H1 (cell line): Measurements from ENCODE around the gene TTC9.
A peak's percentile ranks its signal among the peaks of the same experiment; 100 is the strongest.

ENCODE experiments used
- ATF2 ChIP-seq: IDR thresholded peaks from 2 replicates; pipeline ENCODE4 v1.6.1; 2012; ENCODE audit warnings: low read length, inconsistent platforms
- EZH2 ChIP-seq: fragments of 200-600 bp; sonication (generic); IDR thresholded peaks from 2 replicates; pipeline ENCODE4 v1.7.1; 2012; ENCODE audit warnings: low read depth, mild to moderate bottlenecking, moderate library complexity, low read length, inconsistent platforms; ENCODE audit not compliant: severe bottlenecking
- JUND ChIP-seq: IDR thresholded peaks from 2 replicates; pipeline ENCODE4 v1.6.1; 2011; ENCODE audit warnings: mild to moderate bottlenecking, improper control_type of control experiment, low read length
- POLR2A ChIP-seq, 2 experiments: IDR thresholded peaks; 1 replicate in 1 of 2; 2 replicates in 1 of 2; pipeline ENCODE4 v1.6.1; 2011; ENCODE audit warnings: low read depth in 2 of 2, low read length in 2 of 2, mild to moderate bottlenecking in 2 of 2; ENCODE audit errors: control extremely low read depth in 1 of 2
- RBBP5 ChIP-seq: IDR thresholded peaks from 2 replicates; pipeline ENCODE4 v1.7.1; 2012; ENCODE audit warnings: low read depth, mild to moderate bottlenecking, inconsistent platforms, low read length, moderate library complexity, borderline replicate concordance
- TAF1 ChIP-seq: IDR thresholded peaks from 2 replicates; pipeline ENCODE4 v1.6.1; 2011; ENCODE audit warnings: mild to moderate bottlenecking, low read depth, low read length
- TCF12 ChIP-seq: IDR thresholded peaks from 2 replicates; pipeline ENCODE4 v1.6.1; 2011; ENCODE audit warnings: low read depth, mild to moderate bottlenecking, low read length
- TF ChIP-seq, protein P1 (sequence below), 3 experiments: IDR thresholded peaks; 1 replicate in 2 of 3; 2 replicates in 1 of 3; pipeline versions ENCODE4 v1.5.1 to v1.6.1; 2011; ENCODE audit warnings: low read length in 3 of 3, mild to moderate bottlenecking in 3 of 3, inconsistent platforms in 2 of 3, low read depth in 1 of 3, moderate library complexity in 1 of 3; ENCODE audit not compliant: insufficient read depth in 1 of 3; ENCODE audit errors: control extremely low read depth in 1 of 3

- TF ChIP-seq, protein P1, sequence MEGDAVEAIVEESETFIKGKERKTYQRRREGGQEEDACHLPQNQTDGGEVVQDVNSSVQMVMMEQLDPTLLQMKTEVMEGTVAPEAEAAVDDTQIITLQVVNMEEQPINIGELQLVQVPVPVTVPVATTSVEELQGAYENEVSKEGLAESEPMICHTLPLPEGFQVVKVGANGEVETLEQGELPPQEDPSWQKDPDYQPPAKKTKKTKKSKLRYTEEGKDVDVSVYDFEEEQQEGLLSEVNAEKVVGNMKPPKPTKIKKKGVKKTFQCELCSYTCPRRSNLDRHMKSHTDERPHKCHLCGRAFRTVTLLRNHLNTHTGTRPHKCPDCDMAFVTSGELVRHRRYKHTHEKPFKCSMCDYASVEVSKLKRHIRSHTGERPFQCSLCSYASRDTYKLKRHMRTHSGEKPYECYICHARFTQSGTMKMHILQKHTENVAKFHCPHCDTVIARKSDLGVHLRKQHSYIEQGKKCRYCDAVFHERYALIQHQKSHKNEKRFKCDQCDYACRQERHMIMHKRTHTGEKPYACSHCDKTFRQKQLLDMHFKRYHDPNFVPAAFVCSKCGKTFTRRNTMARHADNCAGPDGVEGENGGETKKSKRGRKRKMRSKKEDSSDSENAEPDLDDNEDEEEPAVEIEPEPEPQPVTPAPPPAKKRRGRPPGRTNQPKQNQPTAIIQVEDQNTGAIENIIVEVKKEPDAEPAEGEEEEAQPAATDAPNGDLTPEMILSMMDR (IDR thresholded peaks at IDR 0.05; ENCODE audit: control extremely low read depth in 1 of 3, insufficient read depth in 1 of 3, low read depth in 1 of 3, low read length in 3 of 3), result no peak
- TF ChIP-seq ATF2 (no peak), EZH2 (no peak), RBBP5 (no peak), JUND (no peak), POLR2A (IDR thresholded peaks at IDR 0.05; ENCODE audit: control extremely low read depth in 1 of 2, low read depth in 2 of 2, low read length in 2 of 2) (peak; percentile 34 to 39; a peak in 2 of 3 replicates), TAF1 (0 out of 2 replicates have a peak, but pooled peaks have one; percentile 2), TCF12 (peak; percentile 97)
Measured at GRCh38 chr14:70708717-70709570, 67.2 kb downstream of the TTC9 start.
